Upper lobe of left lung (tissue), 4 donors: Measurements from ENCODE around the gene CDC14A.
"Not testable (repeated sequence)": the region's sequence is repeated elsewhere in the genome, so short reads cannot be mapped to it uniquely, and the experiment has no call there.

Experiments
- EP300 ChIP-seq, 4 donors: sonication (generic); formaldehyde crosslinking; IDR thresholded peaks; one replicate each; pipeline ENCODE4 v1.5.1; 2017; ENCODE audit warnings: antibody characterized with exemption in 4 of 4, control low read depth in 2 of 4
- POLR2A ChIP-seq, 4 donors: fragments of 450-650 bp; IDR thresholded peaks; one replicate each; pipeline ENCODE4 v1.5.1; 2016 to 2017; ENCODE audit warnings: antibody characterized with exemption in 4 of 4, mild to moderate bottlenecking in 2 of 4
- POLR2AphosphoS5 ChIP-seq, 2 donors: sonication (generic); formaldehyde crosslinking; IDR thresholded peaks; one replicate each; pipeline ENCODE4 v1.5.1; 2017; ENCODE audit warnings: antibody characterized with exemption in 2 of 2
- TF ChIP-seq, protein P1 (sequence below), 6 experiments: fragments of 450-650 bp in 4 of 6; fragments of 200-600 bp in 2 of 6; sonication (generic) in 2 of 6; IDR thresholded peaks; one replicate each; pipeline ENCODE4 v1.5.1; 2016 to 2019; ENCODE audit warnings: antibody characterized with exemption in 6 of 6

DNA sequence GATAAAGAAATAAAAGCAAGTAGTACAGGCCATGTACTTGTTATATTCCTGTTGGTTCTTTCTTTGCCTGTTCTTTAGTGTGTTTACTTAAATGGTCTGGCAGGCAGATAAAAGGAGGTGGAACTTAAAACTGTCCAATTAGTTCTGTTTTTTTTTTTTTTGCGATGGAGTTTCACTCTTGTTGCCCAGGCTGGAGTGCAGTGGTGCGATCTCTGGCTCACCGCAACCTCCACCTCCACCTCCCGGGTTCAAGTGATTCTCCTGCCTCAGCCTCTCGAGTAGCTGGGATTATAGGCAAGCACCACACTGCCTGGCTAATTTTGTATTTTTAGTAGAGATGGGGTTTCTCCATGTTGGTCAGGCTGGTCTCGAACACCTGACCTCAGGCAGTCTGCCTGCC is 24.6 kb downstream of the CDC14A start:
- TF ChIP-seq, protein P1, sequence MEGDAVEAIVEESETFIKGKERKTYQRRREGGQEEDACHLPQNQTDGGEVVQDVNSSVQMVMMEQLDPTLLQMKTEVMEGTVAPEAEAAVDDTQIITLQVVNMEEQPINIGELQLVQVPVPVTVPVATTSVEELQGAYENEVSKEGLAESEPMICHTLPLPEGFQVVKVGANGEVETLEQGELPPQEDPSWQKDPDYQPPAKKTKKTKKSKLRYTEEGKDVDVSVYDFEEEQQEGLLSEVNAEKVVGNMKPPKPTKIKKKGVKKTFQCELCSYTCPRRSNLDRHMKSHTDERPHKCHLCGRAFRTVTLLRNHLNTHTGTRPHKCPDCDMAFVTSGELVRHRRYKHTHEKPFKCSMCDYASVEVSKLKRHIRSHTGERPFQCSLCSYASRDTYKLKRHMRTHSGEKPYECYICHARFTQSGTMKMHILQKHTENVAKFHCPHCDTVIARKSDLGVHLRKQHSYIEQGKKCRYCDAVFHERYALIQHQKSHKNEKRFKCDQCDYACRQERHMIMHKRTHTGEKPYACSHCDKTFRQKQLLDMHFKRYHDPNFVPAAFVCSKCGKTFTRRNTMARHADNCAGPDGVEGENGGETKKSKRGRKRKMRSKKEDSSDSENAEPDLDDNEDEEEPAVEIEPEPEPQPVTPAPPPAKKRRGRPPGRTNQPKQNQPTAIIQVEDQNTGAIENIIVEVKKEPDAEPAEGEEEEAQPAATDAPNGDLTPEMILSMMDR (IDR thresholded peaks at IDR 0.05) = not testable (repeated sequence)
- not testable (repeated sequence) for TF ChIP-seq POLR2A, EP300, POLR2AphosphoS5 (IDR thresholded peaks at IDR 0.05)
